Transverse colon (tissue), 4 donors: ENCODE data around the gene TMCO6. TPM values are rescaled to one million over a fixed set of nuclear protein-coding genes. Genes with fewer than 3 reads are reported as not detected.
A peak's percentile ranks its signal among the peaks of the same experiment; 100 is the strongest.
"Not testable (repeated sequence)": the region's sequence is repeated elsewhere in the genome, so short reads cannot be mapped to it uniquely, and the experiment has no call there.

ENCODE experiments used
- DNase-seq: peaks from one replicate; pipeline ENCODE4 v3.0.0-alpha.2; 2019
- H3K27ac ChIP-seq, 4 donors: fragments of 200-600 bp; sonication (generic); 2 replicates each; pipeline ENCODE4 v1.5.1; 2016 to 2018; ENCODE audit warnings: inconsistent platforms in 4 of 4
- H3K27me3 ChIP-seq: fragments of 200-600 bp; sonication (generic); 2 replicates; pipeline ENCODE4 v1.5.1; 2017; ENCODE audit warnings: inconsistent platforms
- H3K36me3 ChIP-seq, 4 donors: fragments of 200-600 bp; sonication (generic); 2 replicates each; pipeline ENCODE4 v1.5.1; 2017 to 2019; ENCODE audit warnings: inconsistent platforms in 4 of 4
- H3K4me1 ChIP-seq, 4 donors: fragments of 200-600 bp; sonication (generic); 2 replicates each; pipeline ENCODE4 v1.5.1; 2017 to 2020; ENCODE audit warnings: inconsistent platforms in 4 of 4
- H3K4me3 ChIP-seq, 4 donors: fragments of 200-600 bp; sonication (generic); 1 replicate in 1 of 4; 2 replicates in 3 of 4; pipeline versions ENCODE4 v1.5.1 to v1.6.1; 2017 to 2019; ENCODE audit warnings: inconsistent platforms in 4 of 4
- H3K9me3 ChIP-seq, 2 donors: fragments of 200-600 bp; sonication (generic); 2 replicates each; pipeline ENCODE4 v1.5.1; 2017 to 2019; ENCODE audit warnings: inconsistent platforms in 2 of 2
- CTCF ChIP-seq, 5 experiments: fragments of 200-600 bp in 3 of 5; fragments of 450-650 bp in 2 of 5; sonication (generic) in 3 of 5; IDR thresholded peaks; 1 replicate in 2 of 5; 2 replicates in 3 of 5; pipeline ENCODE4 v1.5.1; 2016 to 2017; ENCODE audit warnings: antibody characterized with exemption in 5 of 5, inconsistent platforms in 3 of 5, mild to moderate bottlenecking in 2 of 5, moderate library complexity in 1 of 5
- EP300 ChIP-seq: sonication (generic); formaldehyde crosslinking; IDR thresholded peaks from one replicate; pipeline ENCODE4 v1.6.1; 2017; ENCODE audit warnings: antibody characterized with exemption, low read depth
- POLR2A ChIP-seq: fragments of 450-650 bp; IDR thresholded peaks from one replicate; pipeline ENCODE4 v1.6.1; 2016; ENCODE audit warnings: antibody characterized with exemption, mild to moderate bottlenecking, moderate library complexity
- POLR2AphosphoS5 ChIP-seq, 3 donors: sonication (generic); formaldehyde crosslinking; IDR thresholded peaks; one replicate each; pipeline ENCODE4 v1.6.1; 2016; ENCODE audit warnings: antibody characterized with exemption in 3 of 3
- WGBS, 2 donors: methylation state at CpG; one replicate each; pipeline ENCODE4 v1.1.5; 2018; ENCODE audit warnings: low coverage in 1 of 2; 5-methylcytosine and 5-hydroxymethylcytosine counted together
- in situ Hi-C, 4 donors: fragments of 200-750 bp; cut with MboI; loops; one replicate each; pipeline versions ENCODE4 v1.15.0 to v1.15.1; 2017; ENCODE audit warnings: low sequenced_read_pairs in 3 of 4, low pct_ligation_motif_present in 1 of 4, low pct_unique_long_range_greater_than_20kb in 1 of 4
- intact Hi-C: fragments of 100-400 bp; cut with DNase I; formaldehyde crosslinking; loops from one replicate; pipeline ENCODE4 v1.15.1; 2023; ENCODE audit warnings: low total_unique reads
- total RNA-seq, 4 donors: library from RNA; depleted of rRNA; stranded (reverse); fragments of >200 nt; gene quantifications; one replicate each; pipeline ENCODE4 v1.1.0, GENCODE V29; 2016

TMCO6 gene
- total RNA-seq, 4 donors from 2014 or later, result 0.75 to 99.2 (median 40.2) TPM

GRCh38 chr5:140600096-140600495 lies 39.2 kb upstream of the TMCO6 start:
- DNase-seq, result no peak
- Histone ChIP-seq H3K9me3 (no peaks in the 10 kb centered on the region), H3K27me3 (no peaks in the 10 kb centered on the region), H3K36me3 (no peaks in the 10 kb centered on the region), H3K27ac (peak overlapping the region in 3 of 4 donors; percentile 8 to 46 (median 34)), H3K4me3 (no peak overlapping the region), H3K4me1 (peaks cover 0 to 10% (median 0%) of the 10 kb centered on the region in 4 donors)
- intact Hi-C loops (no loop called here), in situ Hi-C loops (no loop called here)
- no peak for TF ChIP-seq POLR2AphosphoS5 (IDR thresholded peaks at IDR 0.05)
- TF ChIP-seq POLR2A, result no peak
- no peak for TF ChIP-seq CTCF (IDR thresholded peaks at IDR 0.05)
- TF ChIP-seq EP300, result no peak

GRCh38 chr5:140602147-140602546 lies 37.1 kb upstream of the TMCO6 start:
- H3K27me3 ChIP-seq, result no peaks in the 10 kb centered on the region
- intact Hi-C loops, result no loop called here
- H3K27ac ChIP-seq, result peak overlapping the region in 2 of 4 donors; percentile 5 to 51
- WGBS, 2 donors, result 69 to 72% methylated on average over 3 to 4 of the region's 4 CpGs
- peaks cover 0 to 5% (median 0%) of the 10 kb centered on the region in 4 donors for H3K4me1 ChIP-seq
- no peak for TF ChIP-seq POLR2AphosphoS5 (IDR thresholded peaks at IDR 0.05)
- TF ChIP-seq CTCF (IDR thresholded peaks at IDR 0.05), result no peak
- no peak for TF ChIP-seq POLR2A
- TF ChIP-seq EP300, result no peak
- no peaks in the 10 kb centered on the region for H3K9me3 ChIP-seq
- no peaks in the 10 kb centered on the region for H3K36me3 ChIP-seq
- in situ Hi-C loops, result no loop called here
- no peak overlapping the region for H3K4me3 ChIP-seq
- DNase-seq, result no peak

GRCh38 chr5:140603446-140603698 lies 35.9 kb upstream of the TMCO6 start:
- WGBS, 2 donors, result 94 to 96% methylated on average over 4 of the region's 4 CpGs
- intact Hi-C loops, DNase-seq, H3K4me3 ChIP-seq, in situ Hi-C loops, H3K4me1 ChIP-seq, H3K9me3 ChIP-seq, H3K36me3 ChIP-seq, H3K27me3 ChIP-seq: not testable (repeated sequence)
- H3K27ac ChIP-seq, result peak overlapping the region in 1 of 4 donors; percentile 21

GRCh38 chr5:140603734-140604133 lies 35.5 kb upstream of the TMCO6 start:
- no peak overlapping the region for H3K4me3 ChIP-seq
- in situ Hi-C loops, result no loop called here
- peaks cover 0 to 10% (median under 1%) of the 10 kb centered on the region in 4 donors for H3K4me1 ChIP-seq
- no peaks in the 10 kb centered on the region for H3K36me3 ChIP-seq
- intact Hi-C loops, result no loop called here
- DNase-seq, result no peak
- H3K27me3 ChIP-seq, result no peaks in the 10 kb centered on the region
- H3K9me3 ChIP-seq, result no peaks in the 10 kb centered on the region
- 89 to 100% methylated on average over 2 of the region's 2 CpGs for WGBS, 2 donors
- no peak for TF ChIP-seq CTCF (IDR thresholded peaks at IDR 0.05)
- no peak for TF ChIP-seq POLR2AphosphoS5 (IDR thresholded peaks at IDR 0.05)
- TF ChIP-seq EP300, result no peak
- no peak for TF ChIP-seq POLR2A
- no peak overlapping the region for H3K27ac ChIP-seq

GRCh38 chr5:140605879-140606278 lies 33.4 kb upstream of the TMCO6 start:
- Histone ChIP-seq H3K4me1 (peaks cover 2 to 27% (median 10%) of the 10 kb centered on the region in 4 donors), H3K9me3 (no peaks in the 10 kb centered on the region), H3K27ac (no peak overlapping the region), H3K36me3 (no peaks in the 10 kb centered on the region), H3K4me3 (no peak overlapping the region), H3K27me3 (no peaks in the 10 kb centered on the region)
- in situ Hi-C loops (no loop called here), intact Hi-C loops (no loop called here)
- DNase-seq, result no peak
- TF ChIP-seq POLR2AphosphoS5 (IDR thresholded peaks at IDR 0.05) (no peak), POLR2A (no peak), CTCF (IDR thresholded peaks at IDR 0.05) (no peak), EP300 (no peak)
- 81 to 90% methylated on average over 3 of the region's 3 CpGs for WGBS, 2 donors
